HG02970 (cell line): ENCODE data around the gene MT1F.
A peak's percentile ranks its signal among the peaks of the same experiment; 100 is the strongest.
"Not testable (repeated sequence)": the region's sequence is repeated elsewhere in the genome, so short reads cannot be mapped to it uniquely, and the experiment has no call there.

Experiments used
- ATAC-seq: cut with Tn5 transposase; IDR thresholded peaks from one replicate; pipeline ENCODE4 v1.9.1; 2021; ENCODE audit warnings: mild to moderate bottlenecking, moderate library complexity, moderate number of reproducible peaks; ENCODE audit not compliant: unreplicated experiment, low FRiP score

The MT1F gene

DNA sequence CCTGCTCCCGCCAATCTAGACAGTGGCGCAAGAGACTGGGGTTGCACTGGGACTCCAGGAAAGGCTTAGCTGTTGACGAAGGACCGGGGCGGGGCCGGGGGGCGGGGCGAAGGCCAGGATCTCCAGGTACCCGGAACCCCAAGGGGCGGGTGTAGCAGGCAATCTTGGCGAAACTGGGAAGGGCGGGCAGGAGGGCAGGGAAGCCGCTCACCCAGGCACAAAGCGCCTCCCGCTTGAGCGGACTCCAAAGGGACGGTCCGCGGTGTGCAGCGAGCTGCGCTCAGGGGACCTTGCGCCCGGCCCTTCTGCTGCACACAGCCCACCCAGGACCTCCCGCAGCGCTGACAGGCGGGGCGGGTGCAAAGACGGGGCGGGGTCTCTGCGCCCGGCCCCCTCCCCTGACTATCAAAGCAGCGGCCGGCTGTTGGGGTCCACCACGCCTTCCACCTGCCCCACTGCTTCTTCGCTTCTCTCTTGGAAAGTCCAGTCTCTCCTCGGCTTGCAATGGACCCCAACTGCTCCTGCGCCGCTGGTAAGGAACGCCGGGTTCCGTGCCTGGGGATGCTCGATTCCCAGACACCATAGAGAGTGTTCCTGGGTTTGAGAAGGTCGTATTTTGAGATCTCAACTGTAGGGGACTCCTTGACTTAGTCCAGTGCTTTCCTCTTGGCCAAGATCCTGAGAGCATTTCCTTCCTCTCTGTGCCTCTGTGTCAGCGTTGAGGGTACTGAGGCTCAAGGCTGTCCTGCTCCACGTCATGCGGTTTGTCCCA lies at the start of gene MT1F:
Gene MT1F, plus strand, starts transcription at position 405 of the 772 bp plus-strand sequence. Its CDS starts 100 bp downstream, at position 505.
- ATAC-seq: no peak

DNA sequence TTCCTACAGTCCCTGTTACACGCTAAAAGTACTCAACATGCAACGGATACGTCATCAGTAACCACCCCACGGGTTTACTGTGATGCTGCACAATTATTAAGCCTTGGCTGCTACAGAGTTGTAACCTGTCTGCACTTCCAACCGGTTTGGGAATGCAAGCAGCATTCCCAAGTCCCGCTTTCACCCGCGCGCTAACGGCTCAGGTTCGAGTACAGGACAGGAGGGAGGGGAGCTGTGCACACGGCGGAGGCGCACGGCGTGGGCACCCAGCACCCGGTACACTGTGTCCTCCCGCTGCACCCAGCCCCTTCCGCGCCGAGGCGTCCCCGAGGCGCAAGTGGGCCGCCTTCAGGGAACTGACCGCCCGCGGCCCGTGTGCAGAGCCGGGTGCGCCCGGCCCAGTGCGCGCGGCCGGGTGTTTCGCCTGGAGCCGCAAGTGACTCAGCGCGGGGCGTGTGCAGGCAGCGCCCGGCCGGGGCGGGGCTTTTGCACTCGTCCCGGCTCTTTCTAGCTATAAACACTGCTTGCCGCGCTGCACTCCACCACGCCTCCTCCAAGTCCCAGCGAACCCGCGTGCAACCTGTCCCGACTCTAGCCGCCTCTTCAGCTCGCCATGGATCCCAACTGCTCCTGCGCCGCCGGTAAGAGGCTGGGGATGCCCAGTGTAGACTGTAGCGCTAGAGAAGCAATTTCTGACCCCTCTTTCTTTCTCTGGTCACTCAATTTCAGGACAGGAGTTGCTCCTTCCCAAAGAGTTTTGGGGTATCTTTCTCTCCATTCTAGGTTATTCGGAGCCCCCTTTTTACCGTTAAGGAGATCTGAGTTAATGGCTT lies 49.5 kb upstream of the MT1F start, which contains the start of gene MT2A:
Gene MT2A, plus strand, starts transcription at position 542 of the 833 bp plus-strand sequence. Its CDS starts 72 bp downstream, at position 614.
- peak; percentile 68 for ATAC-seq

DNA sequence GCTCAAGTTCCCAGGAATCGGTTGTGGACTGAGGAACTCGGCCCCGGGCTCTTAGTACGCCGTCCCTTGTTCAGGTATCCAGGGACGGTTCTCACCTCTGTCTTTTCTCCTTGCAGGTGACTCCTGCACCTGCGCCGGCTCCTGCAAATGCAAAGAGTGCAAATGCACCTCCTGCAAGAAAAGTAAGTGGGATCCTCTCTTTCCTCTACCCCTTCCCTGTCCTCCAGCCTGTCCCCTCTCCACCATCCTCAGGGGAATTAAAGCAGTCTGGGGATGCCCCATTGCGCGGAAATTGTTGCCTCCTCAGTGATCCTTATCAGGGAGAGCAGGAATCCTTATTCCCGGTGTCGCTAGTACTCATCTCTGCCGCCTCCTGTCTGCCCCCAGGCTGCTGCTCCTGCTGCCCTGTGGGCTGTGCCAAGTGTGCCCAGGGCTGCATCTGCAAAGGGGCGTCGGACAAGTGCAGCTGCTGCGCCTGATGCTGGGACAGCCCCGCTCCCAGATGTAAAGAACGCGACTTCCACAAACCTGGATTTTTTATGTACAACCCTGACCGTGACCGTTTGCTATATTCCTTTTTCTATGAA lies 48.8 kb upstream of the MT1F start:
- ATAC-seq: no peak

DNA sequence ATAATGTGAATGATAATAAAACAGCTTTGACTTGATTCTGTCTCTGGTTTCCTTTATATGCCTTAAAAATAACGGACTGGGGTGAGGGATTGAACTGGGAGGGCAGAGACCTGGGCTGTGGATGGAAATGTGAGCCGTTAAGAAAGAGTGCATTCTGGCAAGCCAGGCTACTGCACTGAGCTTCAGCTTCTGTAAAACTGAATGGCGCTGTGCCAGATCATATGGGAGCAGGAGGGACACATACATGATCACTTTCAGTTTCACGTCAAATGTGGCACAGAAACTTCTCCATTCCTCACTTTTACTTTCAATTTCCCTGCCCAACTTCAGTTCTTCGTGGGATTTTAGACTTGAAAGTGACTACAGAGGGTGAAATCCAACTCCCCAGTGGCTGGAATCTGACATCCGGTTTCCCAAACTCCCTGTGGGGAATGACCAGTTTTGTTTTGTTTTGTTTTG lies 48.3 kb upstream of the MT1F start:
- ATAC-seq: no peak

DNA sequence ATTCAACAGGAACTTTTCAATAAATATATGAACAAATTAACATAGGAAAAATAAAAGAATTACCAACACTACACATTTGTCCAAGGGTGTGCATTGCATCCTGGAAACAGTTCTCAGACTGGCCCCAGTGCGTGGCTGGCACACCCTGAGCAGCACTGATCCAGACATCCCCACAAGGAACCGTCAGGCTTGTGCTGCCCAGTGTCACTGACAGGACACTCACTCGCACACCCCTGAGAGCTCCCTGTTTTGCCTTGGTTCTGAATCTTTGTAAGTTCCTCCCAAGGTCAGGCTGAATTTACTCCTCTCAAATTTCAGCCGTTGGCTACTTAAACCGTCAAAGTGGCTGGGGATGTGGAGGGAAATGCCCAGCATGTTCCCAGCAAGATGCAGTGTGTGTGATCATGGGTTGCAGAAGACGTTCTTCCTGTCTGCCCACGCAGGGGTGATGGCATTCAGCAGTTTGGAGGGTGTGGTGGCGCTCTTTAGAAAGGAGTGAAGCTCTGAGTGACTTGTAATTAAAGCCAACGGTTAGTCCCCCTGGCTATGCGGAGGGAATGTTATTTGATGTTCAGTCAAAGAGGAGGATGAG lies 47.6 kb upstream of the MT1F start:
- ATAC-seq: no peak

DNA sequence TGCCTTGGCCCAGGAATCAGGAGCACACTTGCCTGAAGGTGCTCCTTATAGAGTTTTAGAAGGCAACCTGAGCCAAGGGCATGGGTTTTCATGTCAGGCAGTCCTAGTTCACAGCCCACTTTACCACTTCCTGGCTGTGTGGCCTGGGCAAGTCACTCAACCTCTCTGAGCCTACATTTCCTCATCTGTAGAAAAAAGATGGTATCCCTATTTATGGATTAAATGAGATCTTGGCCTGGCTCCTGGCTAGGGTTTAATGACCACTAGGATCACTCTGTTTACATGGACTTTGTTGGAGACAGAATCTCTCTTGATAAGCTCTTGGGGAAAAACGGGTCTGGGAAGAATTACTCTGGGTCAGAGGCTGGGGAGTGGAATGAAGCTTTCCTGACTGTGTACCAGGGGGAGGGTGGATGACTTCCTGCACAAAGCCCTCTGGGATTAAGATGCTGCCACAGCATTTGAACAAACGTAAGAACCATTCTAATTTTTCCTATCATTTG lies 47.1 kb upstream of the MT1F start:
- no peak for ATAC-seq

DNA sequence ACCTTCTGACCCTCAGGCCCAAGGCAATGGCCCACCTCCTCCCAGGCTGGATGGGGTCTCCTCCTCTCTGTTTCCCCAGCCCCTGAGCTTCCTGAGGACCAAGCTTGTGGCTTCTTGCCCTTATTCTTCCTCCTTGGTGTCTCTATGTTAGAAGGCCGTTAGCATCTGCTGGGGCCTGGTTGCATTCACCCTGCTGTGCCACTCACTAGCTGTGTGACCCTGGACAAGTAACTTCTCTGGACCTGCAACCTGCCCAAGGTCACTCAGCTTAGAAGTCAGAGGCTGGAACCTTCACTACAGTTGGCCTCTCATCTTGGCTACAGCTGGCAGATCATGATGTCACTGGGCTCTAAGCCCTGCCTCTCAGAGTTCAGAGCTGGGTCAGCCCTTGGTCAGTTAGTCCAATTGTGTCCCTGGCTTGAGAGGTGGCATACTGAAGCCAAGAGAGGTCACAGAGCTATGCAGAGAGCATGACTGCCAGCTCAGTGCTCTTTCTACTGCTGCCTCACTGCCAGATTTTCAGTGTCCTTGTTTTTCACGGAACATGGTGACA lies 46.4 kb upstream of the MT1F start:
- ATAC-seq: no peak

DNA sequence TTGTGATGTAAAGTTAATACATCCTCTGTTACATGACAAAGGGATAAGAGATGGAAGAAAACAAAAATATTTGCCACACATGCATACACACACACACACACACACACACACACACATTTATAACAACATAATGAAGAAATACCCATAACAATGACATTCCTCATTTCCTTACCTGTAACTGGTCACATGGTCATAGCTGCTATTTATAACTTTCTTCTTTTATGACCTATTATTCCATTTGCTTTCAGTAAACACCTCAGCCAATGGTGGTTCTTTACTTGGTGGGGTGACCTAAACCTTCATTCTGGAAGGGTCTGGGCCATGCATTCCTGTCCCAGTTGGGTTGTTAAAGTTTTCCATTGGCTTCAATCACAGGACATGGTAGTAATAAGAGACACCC lies 44.1 kb upstream of the MT1F start:
- no peak for ATAC-seq

DNA sequence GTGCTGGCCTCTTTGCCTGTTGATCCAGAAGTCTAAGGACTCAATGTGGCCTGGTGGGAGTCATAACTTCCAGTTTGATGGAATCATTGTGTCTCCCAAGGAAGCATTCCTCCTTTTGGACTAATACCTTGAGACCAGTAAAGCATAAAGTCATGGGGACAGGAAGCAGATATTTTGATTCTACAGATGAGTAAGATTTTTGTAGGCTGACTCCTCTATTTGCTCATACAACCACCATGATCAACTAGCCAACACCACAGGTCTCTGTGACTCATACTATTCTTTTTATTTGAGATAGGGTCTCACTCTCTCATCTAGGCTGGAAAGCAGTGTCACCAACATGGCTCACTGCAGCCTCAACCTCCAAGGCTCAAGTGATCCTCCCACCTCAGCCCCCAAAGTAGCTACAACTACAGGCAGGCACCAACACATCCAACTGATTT lies 43.2 kb upstream of the MT1F start:
- no peak for ATAC-seq

DNA sequence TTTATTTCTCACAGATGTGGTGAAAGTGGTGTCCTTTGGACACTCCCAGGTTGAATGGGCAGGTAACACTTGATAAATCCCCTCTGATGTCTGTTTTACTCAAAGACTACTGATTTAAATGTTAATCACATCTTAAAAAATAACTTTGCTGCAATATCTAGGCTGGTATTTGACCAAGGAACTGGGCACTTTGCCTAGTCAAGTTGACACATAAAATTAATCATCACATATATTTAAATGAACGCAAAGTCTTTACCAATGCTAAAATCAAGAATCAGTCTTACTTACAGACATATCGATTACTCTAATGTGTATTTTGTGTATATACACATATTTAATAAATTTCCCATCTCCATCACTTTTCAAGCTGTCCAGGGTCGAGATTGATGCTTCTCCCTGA lies 42.4 kb upstream of the MT1F start:
- ATAC-seq: no peak

DNA sequence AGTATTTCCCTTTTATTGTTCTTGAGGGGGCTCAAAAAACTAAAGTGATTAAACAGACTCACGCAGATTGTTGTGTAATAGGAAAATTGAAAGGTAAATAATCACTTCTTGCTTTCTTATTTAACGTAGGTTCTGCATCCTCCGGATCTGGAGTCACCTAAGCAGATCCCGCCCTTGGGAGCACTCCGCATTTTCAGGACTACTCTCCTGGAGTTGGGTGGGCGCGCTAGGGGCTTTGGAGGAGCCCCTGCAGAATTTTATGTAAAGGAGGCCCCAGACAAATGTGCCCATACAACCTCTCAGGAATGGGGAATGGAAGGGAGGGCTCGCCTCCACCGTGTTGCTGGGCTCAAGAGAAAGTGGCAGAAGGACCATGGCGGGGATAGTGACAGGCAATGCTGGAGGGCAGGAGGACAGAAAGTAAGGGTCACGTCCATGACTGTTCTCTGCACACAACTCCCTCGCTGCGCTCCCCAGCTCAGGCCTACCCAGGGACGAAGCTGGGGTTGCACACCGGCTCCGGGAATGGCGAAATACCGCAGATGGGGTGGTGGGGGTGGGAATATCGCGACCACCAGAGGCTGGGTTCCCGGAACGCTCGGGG lies 41.0 kb upstream of the MT1F start:
- no peak for ATAC-seq

DNA sequence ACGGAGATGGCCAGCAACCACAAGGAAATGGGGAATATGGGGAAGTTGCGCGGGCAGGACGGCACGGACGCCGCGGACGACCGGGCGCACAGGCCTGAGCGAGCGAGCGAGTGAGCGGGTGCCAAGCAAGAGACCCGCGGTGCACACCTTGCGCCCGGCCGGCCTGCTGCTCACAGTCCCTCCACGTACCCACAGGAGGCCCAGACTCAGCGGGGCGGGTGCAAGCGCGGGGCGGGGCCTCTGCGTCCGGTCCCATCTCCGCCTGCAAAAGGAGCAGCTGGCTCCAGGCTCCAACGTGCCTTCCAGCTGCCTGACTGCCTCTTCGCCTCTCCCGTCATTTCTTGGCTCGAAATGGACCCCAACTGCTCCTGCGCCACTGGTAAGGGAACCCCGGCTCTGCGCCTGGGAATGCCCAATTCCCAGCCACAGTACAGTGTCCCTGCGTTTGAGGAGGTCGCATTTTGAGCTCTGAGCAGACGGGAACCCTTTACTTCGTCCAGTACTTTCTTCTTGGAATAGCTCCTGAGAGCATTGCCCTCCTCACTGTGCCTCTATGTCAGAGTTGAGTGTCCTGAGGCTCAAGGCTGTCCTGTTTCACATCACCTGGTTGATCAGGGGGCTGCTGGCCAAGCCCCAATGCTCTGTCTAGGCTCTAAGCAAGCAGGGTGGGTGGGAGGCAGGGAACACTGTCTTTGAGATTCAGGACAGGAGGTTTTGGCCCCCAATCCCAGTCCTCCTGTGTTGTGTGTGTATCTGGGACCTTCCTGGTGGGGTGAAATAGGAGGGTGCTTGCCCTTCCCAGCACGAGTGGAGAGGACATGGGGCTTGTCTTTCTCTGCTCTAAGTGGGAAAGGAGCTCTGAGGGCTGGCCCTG lies 40.3 kb upstream of the MT1F start:
- no peak for ATAC-seq

DNA sequence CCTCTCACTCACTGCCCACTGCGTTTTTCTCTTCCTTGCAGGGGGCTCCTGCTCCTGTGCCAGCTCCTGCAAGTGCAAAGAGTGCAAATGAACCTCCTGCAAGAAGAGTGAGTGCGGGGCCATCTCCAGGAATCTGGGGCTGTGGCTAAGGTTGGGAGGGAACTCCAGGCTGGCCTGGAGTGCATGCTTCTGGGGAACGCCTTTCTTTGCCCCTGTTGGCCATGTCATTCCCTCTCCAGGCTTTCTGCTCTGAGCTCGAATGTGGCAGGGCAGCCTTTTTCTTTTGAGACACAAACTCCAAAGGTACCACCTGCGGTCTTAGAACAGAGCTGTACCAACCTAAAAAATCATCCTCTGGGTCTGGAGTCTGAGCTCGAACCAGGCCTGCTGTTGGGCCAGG lies 39.6 kb upstream of the MT1F start:
- no peak for ATAC-seq

DNA sequence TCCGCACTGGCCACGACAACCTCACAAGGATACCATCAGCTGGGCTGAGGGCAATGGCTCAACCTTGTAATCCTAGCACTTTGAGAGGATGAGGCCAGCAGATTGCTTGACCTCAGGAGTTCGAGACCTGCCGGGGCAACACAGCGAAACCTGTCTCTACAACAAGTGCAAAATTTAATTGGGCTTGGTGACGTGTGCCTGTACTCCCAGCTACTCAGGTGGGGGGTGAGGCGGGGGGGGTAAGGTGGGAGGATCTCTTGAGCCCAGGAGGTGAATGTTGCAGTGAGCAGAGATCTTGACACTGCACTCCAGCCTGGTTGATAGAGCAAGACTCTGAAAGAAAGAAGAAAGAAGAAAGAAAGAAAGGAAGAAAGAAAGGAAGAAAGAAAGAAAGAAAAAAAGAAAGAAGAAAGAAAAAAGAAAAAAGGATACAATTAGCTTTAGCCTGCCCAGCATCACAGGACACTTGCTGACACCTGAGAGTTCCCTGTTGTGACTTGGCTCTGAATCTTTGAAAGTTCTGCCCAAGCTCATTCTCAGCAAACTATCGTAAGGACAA lies 37.3 kb upstream of the MT1F start:
- no peak for ATAC-seq

DNA sequence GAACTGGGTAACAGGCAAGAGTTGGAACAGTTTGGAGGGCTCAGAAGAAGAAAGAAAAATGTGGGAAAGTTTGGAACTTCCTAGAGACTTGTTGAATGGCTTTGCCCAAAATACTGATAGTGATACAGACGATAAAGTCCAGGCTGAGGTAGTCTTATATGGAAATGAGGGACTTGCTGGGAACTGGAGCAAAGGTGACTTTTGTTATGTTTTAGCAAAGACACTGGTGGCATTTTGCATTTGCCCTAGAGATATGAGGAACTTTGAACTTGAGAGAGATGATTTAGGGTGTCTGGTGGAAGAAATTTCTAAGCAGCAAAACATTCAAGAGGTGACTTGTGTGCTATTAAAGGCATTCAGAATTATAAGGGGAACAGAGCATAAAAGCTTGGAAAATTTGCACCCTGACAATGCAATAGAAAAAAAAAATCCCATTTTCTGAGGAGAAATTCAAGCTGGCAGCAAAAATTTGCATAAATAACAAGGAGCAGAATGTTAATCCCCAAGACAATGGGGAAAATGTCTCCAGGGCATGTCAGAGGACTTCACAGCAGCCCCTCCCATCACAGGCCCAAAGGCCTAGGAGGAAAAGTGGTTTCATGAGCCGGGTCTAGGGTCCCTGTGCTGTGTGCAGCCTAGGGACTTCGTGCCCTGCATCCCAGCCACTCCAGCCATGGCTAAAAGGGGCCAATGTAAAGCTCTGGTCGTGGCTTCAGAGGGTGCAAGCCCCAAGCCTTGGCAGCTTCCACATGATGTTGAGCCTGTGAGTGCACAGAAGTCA lies 35.9 kb upstream of the MT1F start:
- ATAC-seq: not testable (repeated sequence)

DNA sequence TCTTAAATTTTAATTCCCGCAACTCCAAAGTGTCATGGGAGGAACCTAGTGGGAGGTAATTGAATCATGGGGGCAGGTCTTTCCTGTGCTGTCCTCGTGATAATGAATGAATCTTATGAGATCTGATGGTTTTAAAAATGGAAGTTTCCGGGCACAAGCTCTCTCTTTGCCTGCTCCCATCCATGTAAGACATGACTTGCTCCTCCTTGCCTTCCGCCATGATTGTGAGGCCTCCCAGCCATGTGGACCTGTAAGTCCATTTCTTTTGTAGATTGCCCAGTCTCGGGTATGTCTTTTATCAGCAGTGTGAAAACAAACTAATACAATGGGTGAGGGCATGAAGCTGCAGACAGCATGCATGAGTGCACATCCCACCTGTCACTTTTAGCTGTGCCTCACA lies 34.6 kb upstream of the MT1F start:
- ATAC-seq: not testable (repeated sequence)

DNA sequence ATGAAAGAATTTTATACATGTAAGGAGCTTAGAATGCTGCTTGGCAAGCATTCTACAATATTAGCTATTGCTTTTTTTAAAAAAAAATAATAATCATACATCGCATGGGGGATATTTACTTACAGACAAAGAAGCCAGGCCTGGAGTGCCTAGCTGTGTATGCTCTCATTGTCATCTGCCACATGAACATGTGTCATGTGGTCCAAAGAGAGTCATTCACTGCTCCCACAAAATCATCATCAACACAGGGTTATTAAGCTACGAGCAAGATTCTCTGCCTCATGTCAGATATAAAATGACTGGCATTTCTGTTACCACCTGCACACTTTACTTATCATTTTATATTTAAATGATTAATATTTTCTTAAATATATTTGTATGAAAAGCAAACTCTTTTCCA lies 34.1 kb upstream of the MT1F start:
- no peak for ATAC-seq
